NCI-H748 (cell line): ENCODE data around the gene STPG2.

ENCODE experiments used
- DNase-seq: peaks from one replicate; lab custom pipeline; 2025; ENCODE audit not compliant: unreplicated experiment; lab: John Stamatoyannopoulos, UW

STPG2 gene

GRCh38 chr4:97525236-97525635, 618.0 kb downstream of the STPG2 start:
- DNase-seq = no peak

GRCh38 chr4:97517939-97518338, 625.3 kb downstream of the STPG2 start:
- no peak for DNase-seq

GRCh38 chr4:97513917-97514316, 629.4 kb downstream of the STPG2 start:
- DNase-seq = no peak
